CD4-positive, alpha-beta T cell treated with Interleukin-21 for 1 hour (primary cell): ENCODE measurements around the gene ZNRF3.
A peak's percentile ranks its signal among the peaks of the same experiment; 100 is the strongest.
"Not testable (repeated sequence)": the region's sequence is repeated elsewhere in the genome, so short reads cannot be mapped to it uniquely, and the experiment has no call there.

Experiments
- DNase-seq: peaks from one replicate; pipeline ENCODE4 v3.0.0-alpha.2; 2020

Gene ZNRF3

DNA sequence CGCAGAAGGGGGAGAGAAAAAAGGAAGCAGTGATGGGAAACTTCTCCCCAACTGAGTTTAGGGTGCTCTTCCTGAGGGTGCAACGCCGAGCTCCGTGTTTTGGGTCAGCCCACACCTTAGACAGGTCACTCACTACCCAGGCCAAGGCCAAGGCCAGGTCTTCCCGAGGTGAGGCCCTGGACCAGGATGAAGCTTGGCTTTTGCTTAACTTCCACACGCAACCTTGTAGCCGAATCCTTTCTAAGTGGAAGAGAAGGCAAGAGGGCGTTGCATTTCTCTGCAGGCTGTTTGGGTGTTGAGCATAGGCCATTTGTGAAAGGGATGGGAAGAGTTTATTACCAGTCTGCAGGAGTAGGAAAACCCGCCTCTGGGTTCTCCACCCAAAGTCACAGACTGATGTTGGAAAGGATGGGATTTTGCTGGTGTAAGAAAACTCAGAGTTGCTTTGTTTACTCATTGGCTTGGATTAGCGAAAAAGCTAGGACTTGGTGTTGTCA, 191.0 kb downstream of the ZNRF3 start:
- no peak for DNase-seq

DNA sequence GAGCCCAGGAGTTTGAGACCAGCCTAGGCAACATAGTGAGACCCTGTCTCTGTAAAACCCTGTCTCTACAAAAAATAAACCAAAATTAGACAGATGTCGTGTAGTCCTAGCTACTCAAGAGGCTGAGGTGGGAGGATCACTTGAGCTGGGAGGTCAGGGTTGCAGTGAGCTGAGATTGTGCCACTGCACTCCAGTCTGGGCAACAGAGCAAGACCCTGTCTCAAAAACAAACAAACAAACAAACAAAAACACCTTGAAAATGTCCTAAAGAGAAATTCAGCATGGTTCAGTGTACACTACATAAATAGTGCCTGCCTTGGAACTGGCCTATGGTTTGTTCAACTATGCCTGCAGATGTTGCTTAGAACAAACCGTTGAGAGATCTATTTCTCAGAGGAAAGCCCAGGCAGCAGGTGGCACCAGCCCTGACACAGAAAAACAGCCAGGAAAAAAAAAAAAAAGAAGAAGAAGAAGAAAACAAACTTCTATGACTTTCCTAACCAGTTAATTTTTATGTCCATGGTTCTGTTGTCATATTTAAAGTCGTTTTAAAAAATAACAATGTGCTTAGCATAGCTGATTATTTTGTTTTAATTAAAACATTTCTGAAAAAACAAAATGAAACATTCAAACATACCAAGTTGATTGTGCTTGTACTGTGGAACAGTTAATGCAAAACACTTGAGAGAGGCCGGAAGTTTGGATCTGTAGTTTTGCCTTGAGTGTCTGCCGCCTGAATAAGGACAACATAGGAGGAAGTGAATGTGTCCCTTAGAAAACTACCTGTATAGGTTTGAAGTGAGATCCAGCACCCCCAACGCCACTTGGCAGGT, 194.9 kb downstream of the ZNRF3 start:
- no peak for DNase-seq

DNA sequence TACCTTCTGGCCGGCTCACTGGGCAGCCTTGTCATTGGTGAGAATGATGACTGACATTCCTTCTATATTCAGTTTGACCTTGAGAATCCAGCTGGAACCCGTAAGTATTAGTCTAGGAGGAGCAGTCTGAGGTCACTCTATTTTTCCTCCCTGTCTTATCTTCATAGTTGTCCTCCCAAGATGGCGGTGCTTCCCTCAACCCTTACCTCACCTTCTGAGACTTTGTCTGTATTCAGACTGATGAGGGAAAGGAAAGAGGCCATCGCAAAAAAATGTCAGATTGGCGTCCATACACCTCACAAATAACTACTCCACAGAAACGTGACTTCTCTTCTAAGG, 195.5 kb downstream of the ZNRF3 start:
- no peak for DNase-seq

DNA sequence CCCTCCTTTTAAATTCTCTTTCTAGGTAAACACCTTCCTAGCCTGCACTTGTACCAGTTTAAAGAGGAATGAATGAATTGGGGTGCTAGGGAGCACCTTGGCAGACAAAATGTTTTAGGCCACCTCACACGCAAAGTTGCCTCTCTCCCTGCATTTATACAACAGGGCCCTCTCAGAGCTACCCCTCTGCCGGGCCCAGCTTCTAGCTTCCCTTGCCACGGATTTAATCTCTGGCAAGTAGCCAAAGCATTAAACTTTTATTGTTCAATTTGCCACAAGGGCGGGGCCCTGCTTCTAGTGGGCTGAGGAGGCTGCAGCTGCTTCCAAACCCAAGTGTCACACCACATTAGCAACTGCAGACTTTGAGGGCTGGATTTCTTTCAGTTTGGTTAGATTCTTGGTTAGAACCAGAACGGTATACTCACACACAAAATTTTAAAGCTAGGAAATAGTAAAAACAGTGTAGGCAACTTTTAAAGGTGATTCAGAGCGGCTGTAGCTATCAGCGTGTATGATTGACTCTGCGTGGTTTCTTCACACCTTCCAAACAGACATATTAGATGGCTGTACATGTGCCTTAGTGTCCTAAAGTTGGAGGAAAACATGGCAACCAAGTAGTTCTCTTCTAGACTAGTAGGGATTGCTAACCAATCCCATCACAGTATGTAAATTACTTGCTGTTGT, 196.0 kb downstream of the ZNRF3 start:
- DNase-seq = peak; percentile 17

DNA sequence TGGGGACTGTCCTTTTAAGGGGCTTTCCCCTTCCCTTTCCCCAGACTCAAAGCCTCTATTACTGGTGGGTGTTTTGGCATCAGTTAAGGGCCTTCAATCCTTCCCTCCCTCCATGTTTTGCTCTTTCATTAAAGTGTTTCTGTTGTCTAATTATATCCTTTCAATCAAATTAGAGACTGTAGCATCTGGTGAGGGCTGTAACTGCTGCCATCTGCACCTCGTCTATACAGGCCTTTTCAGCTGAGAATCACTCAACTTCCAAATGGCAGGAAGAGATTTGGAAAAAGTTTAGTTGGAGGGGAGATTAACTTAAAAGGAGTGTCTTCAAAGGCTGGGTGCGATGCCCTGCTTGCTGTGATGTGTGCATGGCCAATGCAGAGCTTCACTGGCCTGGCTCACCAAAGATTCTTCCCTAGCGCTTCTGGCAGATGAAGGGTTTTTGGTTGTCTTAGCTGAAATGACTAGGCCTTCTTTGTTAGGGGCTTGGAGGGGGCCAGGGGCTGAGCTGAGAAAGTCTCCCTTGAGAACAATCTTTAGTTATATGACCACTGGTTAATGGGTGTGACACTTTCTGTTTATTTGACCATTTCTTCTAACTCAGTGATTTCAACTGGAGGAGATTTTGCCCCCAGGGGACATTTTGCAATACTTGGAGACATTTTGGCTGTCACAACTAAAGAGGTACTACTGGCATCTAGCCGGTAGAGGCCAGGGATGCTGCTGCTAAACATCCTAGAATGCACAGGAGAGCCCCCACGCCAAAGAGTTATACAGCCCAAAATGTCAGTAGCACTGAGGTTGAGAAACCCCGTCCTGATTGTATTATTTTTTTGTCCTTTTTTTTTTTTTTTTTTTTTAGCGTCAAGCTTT, 197.0 kb downstream of the ZNRF3 start:
- DNase-seq = no peak

DNA sequence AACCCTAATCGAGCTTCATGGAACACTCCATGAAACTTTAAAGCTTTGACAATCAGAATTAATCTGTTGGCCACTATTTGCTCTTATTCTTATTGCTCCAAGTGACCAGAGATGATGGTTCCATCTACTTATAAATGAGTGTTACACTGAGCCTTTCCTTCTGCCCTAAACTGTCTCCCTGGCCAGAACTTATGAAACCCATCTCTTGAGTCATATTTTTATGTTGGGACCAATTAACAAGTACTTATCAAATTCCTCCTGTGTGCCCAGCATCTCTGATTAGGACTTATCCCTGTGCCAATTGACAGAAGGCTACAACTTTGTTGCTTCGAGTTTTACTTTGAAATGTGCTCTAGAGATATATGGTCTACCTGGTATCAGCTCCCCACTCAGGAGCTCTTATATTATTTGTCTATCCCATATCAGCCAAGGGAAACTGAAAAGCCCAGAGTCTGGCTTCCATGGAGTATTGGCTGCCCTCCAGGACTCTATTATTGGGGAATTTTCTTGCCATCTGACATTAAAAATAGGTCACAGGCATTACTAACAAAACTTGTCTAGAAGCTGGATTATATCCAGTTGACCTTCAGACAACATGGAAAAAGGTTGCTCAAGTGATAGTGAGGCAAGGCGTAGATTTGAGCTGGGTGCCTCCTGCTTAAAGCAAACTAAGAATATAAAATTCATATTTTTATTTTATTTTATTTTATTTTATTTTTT, 198.3 kb downstream of the ZNRF3 start:
- DNase-seq = no peak

DNA sequence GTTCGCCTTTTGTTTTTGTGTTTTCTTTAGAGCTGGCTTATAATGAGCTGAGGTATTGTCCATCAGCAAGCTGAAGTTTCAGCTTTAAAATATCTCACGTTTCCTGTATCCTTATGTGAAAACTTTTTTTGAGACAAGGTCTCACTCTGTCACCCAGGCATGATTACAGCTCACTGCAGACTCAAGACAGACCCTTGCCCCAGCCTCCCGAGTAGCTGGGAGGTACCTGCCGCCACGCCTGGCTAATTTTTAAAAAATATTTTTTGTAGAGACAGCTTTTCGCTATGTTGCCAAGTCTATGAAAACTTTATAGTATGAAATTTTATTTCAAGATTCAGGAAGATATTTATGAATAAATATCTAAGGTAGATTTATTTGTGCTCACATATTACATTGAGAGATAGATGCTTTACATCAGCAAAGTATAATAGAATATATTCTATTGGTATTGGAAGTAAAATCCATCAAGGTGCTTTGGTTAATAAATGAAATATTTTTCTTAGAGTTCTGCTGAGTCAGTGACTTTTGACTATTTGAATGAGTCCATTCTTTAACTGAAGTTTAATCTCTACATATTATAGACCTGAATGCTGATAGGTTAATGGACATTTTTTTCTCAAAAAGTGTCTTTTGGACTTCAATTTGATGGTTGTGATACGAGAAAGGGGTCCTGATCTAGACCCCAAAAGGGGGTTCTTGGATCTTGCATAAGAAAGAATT, 199.6 kb downstream of the ZNRF3 start:
- no peak for DNase-seq

DNA sequence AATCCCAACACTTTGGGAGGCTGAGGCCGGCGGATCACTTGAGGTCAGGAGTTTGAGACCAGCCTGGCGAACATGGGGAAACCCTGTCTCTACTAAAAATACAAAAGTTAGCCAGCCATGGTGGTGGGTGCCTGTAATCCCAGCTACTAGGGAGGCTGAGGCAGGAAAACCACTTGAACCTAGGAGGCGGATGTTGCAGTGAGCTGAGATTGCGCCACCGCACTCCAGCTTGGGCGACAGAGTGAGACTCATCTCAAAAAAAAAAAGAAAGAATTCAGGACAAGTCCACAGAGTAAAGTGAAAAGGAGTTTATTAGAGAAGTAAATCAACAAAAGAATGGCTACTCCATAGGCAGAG, 200.2 kb downstream of the ZNRF3 start:
- DNase-seq = not testable (repeated sequence)

DNA sequence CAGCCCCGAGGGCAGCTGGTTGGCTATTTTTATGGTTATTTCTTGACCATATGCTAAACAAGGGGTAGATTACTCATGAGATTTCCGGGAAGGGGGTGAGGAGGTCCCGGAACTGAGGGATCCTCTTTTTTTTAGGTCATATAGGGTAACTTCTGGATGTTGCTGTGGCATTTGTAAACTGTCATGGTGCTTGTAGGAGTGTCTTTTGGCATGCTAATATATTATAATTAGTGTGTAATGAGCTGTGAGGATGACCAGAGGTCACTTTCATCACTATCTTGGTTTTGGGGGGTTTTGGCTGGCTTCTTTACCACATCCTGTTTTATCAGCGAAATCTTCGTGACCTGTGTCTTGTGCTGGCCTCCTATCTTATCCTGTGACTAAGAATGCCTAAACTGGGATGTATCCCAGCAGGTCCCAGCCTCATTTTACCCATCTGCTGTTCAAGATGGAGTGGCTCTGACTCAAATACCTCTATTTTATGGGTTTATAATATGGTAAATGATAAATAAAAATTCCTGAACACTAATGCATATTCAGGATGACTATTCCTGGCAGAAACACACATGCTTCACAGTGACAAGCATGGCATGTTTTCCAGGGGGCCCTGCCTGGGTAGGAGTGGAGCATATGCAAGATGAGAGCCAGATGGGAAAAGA, 200.7 kb downstream of the ZNRF3 start:
- no peak for DNase-seq

DNA sequence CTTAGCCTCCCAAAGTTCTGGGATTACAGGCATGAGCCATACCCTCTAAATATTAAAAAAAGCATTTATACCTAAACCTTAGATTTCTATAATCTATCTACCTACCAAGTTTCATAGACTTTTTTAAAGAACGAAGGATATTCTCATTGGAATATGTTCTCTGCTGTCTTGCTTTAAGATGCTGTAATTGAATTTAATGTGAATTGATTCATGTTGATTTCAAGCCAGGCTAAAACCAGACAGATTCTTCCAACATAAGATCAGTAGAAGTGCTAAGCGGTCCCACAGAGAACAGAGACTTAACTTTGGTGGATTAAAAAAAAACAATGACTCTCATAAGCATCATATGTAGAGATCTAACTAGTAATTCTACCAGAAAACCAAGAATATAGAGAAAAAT, 203.6 kb downstream of the ZNRF3 start:
- no peak for DNase-seq

DNA sequence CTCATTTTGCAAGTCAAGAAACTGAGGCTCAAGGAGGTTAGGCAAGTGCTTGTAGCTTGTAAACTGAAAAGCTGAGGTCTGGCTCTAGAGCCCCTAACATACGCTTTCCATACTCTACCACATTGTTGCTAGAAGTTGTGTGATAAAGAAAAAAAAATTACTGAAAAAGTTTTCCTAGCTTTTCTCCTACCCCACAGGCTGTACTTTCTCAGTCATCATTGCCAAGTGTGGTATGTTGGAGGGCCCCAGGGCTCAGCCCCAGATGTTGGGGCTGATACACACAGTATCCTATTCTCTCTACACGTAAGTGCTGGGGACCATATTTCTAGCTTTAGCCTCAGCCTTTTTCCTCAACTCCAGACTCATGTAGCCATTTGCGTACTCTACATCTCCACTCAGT, 205.4 kb downstream of the ZNRF3 start:
- DNase-seq = no peak

DNA sequence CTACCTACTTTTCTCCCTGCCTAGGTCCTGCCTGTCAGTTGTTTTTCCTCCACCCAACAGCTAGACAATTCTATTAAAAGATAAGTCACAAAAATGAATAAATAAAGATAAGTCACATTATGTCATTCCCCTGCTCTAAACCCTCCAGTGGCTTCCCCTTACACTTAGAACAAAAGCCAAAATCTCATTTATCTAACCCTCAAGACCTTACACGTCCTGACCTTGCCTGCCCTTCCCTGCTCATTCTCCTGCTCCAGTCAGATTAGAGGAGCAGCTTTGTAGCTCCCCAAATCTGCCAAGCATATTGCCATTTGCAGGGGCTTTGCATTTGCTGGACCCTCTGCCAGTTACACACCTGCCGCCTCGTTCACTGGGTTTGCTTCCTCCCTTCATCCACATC, 206.1 kb downstream of the ZNRF3 start:
- DNase-seq = no peak

DNA sequence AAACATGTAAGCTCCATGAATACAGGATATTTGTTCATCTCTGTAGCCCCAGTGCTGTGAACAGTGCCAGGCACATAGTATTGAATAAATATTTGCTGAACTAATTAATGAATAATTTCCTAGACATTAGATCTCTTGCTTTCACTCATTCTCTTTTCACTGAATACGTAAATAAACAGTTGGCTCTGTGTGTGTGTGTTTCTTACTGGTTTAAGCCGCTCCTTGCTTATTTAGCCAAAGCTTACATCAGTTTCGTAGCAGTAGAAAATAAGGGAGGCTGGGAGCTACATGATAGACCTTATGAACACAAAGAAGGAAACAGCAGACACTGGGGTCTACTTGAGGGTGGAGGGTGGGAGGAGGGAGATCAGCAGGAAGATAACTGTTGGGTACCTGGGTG, 206.7 kb downstream of the ZNRF3 start:
- no peak for DNase-seq

DNA sequence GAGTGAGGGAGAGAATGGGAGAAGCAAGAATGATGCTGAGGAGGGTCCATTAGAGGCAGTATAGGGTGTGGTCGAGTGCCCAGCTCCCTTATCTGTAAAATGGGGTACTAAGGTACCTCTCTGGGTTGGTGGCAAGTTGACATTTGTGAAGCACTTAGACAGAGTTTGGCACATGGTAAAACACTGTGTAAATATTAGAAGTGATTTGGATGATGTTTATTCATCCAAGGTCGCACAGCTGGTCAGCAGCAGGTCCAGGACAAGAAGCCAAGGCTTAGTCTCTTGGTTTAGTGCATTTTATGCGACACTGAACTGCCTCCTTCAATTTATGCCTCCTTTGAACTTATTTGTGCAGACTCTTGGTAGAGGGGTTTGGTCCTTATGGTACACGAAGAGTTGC, 208.9 kb downstream of the ZNRF3 start:
- DNase-seq = no peak

DNA sequence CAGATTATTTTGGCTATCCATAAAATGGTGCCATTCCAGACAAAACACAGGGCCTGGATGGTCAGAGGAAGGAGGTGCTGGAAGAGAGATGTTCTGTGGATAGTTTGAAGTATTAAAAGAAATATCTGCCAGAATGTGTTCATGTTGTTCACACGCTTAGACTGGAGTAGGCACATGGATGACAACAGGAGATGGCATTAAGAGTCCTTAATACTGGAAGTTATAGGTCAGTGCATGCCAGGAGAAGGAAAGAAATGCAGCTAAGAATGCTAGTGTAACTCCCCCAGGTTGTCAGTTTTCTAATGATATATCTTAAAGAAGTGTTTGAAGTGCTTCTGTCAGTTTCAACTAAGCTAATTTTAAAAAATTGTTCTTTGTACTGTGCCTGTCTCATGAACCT, 209.7 kb downstream of the ZNRF3 start:
- DNase-seq = no peak

DNA sequence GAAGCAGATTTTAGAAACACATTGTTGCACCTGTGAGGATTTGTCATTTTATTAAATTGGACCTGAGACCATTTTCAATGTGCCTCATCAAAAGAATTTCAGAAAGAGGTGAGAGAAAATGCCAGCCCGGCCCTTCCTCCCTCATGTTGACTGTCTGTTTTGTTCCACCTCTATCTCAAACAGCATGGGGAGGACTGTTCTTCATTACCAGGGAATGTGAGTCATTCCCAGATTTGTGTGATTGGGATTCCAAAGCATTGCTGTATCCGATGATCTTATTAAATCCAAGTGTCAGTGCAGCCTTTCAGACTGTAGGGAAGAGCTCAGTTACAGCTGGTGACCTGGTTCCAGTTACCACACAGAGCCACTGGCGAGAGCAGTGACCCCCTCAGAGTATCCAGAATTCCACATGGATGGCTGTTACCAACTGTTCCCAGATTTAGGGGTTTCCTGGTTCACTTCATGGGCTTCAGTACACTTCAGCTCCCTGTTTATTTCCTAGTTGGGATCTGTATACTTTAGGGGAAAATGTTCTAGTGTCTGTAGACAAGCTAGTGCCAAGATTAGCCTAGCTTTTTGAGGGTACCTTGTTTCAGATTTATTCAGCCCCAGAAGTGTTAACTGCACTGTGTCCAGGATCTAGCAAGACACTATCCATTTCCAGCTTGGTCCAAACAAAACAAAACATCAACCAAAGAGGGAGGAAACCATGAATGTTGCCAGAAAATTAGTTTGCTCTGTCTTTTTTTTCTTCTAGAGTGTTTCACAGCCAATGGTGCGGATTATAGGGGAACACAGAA, 210.3 kb downstream of the ZNRF3 start:
- DNase-seq = no peak

DNA sequence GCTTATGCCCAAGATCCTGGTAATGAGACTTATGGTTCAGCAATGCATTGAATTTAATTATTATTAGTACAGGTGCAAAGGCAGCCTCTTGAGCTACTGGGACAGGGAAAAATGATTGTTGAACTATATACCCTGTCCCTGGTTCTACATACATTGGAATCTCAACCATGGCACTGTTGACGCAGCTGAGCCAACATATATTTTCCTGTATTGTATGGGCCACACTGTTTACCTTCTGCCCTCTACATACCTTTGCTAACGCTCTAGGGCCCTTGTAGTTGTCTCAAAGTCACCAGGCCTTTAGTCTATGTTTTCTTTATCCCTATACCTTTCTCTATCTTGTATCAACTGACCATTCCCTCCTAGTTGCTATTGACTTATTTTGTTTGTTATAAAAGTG, 212.1 kb downstream of the ZNRF3 start:
- no peak for DNase-seq

DNA sequence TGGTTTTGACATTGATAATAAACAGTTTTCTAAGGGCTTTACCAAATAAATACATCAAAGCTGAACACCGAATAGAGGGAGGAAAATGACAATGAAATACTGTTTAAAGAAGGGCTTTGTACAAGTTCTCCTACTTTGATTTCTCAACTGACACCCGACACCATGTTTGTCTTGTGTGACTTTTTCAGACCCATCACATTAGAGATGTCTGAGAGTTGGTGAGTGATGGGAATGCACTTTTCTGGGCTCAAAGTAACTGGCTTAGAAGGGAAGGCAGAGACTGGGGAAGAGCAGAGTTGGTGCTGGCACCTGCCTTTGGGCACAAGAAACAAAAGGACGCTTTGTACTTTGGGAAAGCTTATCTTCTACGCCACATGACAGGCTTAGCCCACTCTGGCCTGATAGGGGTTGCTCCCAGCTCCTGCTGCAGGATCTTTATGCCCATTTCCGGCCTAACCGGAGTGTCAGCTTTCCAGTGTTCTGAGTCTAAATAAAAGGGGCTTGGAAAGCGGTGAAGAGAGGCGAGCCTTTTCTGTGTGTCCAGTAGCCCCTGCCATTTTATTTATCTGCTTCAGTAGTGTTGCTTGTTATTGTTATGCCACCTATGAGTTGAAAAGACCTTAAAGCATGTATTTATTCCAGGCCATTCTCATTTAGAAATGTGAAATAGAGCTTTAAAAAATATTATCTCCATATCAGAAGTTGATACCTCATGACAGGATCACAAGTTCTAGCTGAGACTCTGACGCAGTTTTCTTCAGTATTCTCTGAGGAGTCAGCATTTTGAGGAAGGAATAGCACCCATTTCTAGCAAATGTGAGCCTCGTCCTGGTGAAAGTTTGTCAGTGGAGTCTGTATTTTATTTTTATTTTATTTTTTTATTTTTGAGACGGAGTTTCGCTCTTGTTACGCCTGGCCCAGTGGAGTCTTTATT, 213.6 kb downstream of the ZNRF3 start:
- DNase-seq = no peak

DNA sequence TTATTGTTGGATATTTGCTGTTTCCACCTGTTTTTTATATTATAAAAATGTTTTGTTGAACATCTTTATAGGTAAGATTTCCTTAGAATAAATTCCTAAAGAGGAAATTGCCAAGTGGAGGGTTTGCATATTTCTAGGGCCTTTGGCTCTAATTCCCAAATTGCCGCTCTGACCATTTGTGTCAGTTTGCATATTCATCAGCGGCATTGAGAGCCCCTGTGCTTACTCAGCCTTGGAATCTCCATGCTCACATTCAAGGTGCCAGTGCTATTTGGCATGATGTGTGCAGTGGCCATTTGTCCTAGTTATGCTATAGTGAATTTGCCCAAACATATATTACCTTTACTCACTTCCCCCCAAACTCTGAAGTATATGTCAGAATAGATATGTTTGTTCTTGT, 214.9 kb downstream of the ZNRF3 start:
- no peak for DNase-seq

DNA sequence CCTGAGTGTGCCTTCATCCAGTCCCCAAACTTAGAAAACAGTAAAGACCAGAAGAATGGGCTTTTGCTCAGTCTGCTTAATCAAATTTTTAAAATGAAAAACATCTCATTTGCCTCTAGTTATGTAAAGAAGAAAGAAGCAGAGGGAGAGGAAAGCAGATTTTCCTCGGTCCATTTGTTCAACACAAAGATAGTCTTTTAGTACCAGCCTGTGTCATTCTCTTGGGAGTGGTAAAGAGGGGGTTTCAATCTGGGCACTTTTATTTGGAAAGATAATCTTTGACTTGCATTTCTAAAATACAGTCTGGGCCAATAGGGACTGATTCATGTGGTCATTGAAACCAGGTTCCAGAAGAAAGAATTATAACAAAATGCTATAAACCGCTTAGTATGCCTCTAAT, 218.9 kb downstream of the ZNRF3 start:
- no peak for DNase-seq
